HG02588 (cell line): ENCODE results near the gene ZBED3.

Source experiments
- ATAC-seq: cut with Tn5 transposase; IDR thresholded peaks from one replicate; pipeline ENCODE4 v1.9.1; 2021; ENCODE audit warnings: mild to moderate bottlenecking, moderate library complexity; ENCODE audit not compliant: unreplicated experiment

The ZBED3 gene

DNA sequence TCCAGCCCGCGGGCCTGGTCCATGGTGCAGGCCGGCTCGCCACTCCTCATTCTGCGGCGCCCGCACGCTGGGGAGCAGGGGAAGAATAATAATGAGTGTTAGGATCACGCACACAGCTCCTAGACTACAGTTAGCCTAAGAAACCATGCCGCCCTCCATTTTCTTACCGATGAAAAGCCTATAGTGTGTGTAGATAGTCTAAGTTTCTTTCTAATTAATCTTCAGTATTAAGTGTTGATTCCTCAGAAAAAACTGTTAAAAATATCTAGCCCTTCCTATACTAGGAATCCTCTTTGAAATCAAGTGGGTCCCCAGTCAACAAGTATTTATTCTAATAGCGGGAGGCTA, 9.3 kb downstream of the ZBED3 start:
- ATAC-seq, result no peak

DNA sequence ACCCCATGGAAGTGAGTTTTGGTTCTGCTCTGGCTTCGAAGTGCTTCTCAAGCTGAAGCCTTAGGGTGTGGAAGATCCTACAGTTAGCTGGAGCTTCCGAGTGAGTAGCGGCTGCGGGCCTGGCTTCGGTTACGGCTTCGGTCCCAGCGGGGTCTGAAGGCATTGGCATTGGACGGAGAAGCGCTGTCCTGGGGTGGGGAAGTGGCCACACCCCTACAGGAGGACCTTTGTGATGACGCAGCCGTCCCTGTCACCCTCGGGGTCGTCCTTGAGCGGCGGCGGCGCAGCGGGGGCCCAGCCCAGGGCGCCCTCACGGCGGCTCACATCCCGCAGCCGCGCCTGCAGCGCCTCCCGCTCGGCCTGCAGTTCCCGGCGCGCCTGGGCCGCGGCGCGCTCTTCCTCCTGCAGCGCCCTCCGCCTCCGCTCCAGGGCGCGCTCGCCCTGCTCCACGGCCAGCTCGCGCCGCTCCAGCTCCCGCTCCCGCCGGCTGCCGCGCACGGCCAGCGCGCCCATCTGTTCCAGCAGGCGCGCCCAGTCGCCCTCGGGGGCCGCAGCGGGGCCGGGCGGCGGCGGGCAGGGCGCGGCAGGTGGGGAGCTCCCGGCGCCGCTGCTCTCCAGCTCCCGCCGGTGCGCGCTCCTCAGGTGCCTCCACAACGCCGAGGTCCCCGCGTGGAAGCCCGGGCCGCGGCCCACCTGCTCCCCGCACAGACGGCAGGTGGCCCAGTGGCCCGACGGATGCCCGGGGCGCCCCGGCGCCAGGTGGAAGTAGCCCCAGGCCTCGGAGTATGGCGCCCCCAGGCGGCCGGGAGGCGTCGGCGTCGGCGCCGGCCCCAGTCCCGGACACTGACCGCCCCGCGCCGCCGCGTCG, 9.9 kb downstream of the ZBED3 start:
- ATAC-seq, result peak; percentile 85

DNA sequence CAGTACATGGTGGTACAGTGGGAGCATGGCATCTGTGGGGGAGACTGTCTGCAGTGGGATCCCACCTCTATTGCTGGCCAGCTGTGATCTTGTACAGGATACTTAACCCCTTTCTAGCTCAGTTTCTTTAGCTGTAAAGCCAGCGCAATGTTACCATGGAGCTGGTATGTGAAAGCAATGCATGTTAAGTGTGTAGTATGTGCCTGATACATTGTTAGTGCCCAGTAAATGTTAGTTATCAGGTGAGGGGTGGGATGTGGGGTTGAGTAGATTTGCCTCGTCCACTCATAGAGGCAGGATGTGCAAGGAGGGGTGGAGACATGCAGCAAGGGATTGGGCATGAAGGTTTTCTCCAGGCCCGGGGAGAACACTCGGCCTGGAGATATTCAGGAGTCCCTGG, 12.3 kb downstream of the ZBED3 start:
- no peak for ATAC-seq

DNA sequence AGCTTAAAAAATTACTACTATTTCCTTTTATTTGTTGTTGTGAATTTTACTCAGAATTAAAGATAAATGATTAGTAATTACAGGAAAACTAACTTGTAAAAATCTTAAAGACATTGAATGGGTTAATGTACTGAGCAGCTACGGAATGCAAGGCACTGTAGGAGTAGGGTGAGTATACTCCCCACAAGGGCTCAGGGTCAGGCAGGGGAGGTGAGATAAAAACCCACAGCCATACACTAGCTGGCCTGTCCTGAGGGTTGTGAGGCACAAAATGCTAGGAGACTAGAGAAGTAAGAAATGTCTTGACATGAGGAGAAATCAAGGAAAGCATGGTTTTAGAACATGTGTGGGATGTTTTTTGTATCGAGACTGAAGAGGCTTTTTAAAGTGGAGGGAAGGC, 13.4 kb downstream of the ZBED3 start:
- ATAC-seq, result no peak

DNA sequence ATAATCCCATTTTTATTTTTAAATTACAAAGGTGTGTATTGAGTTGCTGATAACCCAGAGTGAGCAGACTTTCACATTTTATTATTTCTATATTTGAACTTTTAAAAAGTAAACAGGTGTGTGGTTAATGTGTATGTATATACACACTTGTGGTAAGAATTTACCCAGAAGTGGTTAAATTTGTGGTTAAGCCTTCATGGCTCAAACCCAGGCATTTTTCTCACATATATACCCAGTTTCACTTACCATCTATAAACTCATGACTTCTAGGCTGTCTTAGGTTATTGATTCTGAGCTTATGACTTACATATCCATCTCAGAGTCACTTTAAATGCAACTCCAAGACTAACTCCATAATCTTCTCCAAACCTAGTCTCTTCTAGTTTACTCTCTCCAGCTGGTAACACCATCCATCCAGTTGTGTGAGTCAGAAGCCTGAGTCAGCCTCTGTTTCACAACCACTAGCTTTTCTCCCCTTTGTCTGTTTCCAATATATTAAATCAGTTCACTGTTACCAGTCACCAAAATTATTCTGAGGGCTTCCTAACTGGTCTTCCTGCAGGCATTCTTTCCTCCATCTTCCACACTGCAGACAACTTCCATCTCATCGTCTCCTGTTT, 20.2 kb downstream of the ZBED3 start:
- ATAC-seq, result peak; percentile 61

DNA sequence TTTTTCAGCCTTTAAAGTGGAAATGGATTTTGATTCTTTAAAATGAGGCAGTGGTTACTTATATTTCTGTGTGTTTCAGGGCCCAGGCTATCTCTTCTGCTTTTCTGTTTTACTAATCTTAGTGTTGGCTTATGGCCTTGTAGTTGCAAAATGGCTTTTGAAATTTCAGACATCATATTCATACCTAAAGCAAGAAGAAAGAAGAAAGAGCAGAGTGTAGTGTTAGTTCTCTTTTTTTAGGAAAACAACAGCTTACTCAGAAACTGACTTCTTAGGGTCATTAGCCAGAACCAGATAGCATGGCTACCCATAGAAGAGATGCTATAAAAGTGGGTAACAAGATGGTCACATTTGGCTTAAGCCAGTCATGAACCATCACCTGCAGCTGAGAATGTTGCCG, 20.9 kb downstream of the ZBED3 start:
- peak; percentile 22 for ATAC-seq

DNA sequence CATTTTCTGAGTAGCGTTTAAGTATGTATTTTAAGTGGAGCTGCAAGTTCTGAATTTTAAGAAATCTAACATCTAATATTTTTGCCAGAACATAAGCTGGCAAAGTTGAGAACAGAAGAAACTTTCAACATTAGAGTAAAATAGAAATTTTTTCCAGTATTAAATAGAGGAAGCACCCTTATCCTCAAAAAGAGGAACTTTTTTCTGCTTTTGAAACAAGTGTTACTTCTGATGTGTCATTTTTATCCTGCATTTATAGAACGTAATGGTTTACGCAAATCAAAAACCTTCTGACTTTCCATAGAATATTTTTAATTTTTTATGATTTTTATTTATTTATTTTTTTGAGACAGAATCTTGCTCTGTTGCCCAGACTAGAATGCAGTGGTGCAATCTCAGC, 21.8 kb downstream of the ZBED3 start:
- ATAC-seq, result no peak

DNA sequence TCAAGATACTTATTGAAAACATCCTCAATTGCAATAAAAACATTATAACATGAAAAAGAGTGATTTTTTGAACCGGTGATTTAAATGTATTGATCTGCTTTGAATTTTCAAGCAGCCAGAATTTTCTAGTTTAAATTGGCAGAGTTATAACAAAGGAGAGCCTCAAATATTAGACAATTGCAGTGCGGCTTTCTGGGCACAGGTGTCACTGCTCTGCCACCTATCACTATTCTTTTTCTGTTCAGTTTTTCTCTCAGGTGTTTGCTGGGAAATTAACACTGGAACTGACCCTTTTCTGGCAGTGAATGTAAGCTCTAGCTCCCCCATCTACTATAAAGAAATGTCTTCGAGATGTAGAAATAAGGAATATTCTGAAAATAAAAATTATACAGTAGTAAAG, 23.0 kb downstream of the ZBED3 start:
- ATAC-seq, result no peak

DNA sequence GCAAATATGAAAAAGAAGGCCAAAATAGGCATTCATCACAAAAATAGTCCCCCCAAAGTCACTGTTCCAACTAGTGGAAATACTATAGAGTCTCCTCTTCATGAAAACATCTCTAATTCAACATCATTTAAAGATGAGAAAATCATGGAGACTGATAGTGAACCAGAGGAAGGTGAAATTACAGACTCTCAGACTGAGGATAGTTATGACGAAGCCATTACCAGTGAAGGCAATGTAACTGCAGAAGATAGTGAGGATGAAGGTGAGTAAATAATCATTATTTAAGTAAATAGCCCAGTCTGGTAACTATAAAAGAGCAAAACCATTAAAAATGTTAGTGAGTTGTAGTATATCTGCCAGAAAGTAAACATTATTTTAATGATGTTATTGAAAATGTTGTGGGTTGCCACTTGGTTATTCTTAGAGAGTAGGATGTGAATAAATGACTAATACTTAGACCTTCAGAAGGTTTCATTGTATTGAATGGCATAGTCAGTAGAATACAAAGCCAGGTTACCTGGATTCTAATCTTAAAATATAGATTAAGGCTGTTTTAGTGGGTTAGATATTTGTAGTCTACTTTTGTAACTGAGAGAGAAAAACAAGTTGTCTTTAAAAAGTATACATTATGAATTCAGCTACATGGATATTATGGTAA, 40.5 kb downstream of the ZBED3 start:
- no peak for ATAC-seq

DNA sequence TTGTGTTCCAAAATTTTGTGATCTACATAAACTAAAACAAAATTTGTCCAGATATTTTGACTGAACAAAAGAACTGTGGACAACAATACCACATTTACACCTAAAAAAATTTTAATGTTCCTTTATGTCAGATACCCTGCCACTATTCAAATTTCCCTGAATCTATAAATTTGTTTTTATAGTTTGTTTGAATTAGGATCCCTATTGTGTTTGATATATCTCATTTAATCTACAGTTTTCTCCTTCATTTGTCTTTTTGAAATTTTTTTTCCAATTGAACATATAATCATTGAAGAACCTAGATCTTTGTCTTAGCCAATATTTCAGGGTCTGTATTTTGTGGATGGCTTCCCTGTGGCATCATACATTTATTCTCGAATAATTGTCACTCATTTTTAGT, 51.1 kb downstream of the ZBED3 start:
- ATAC-seq, result no peak

DNA sequence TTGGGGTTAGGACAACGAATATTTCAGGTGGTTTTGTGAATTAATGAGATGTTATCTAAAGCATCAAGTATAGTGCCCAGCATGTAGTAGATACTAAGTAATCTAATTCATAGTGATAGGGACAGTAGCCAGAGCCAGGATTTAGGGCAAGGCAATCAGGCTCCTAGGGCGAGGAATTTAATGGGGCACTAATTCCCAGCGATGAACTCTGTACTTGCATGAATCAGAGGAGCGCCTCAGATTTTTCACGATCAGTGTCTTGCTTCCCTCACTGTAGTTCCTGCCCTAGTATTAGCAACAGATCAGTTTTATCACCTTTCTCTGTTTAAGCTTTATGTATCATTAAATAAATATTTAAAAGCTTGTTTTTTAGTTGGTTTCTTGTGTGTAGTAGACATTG, 53.7 kb downstream of the ZBED3 start:
- no peak for ATAC-seq

DNA sequence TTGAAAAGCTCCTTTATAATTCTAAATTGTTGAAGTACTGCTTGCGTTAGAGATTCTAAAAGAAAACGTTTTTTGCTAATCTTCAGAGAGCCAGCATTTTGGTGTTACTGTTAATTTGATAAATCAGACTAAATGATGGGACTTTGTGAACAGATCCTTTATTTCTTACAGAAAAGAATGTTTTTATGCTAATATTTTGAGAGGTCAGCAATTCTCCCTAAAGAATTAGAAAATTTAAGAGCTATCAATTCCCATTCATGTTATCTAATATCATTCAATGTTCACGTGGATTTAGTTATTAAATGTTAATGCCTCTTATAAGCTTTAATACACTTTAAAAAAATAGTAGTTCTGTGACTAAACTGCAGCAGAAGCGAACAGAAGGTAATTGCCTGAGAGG, 54.5 kb downstream of the ZBED3 start:
- no peak for ATAC-seq

DNA sequence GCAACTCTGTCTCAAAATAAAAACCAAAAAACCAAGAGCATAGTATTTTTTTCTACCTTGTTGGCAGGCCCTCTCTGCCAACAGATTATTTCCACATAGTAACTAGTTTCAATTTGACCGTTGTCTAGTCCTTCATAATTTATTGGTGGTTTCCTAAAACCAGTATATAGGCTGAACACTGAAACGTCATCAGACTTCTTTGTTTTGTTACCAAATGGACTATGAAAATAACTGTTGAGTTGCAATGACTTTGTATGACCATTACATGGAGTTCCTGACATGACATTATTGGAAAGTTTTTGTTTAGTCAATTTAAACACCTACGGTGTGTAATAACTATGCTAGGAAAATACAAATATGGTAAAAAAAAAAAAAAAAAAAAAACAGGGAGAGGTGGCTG, 55.2 kb downstream of the ZBED3 start:
- no peak for ATAC-seq

DNA sequence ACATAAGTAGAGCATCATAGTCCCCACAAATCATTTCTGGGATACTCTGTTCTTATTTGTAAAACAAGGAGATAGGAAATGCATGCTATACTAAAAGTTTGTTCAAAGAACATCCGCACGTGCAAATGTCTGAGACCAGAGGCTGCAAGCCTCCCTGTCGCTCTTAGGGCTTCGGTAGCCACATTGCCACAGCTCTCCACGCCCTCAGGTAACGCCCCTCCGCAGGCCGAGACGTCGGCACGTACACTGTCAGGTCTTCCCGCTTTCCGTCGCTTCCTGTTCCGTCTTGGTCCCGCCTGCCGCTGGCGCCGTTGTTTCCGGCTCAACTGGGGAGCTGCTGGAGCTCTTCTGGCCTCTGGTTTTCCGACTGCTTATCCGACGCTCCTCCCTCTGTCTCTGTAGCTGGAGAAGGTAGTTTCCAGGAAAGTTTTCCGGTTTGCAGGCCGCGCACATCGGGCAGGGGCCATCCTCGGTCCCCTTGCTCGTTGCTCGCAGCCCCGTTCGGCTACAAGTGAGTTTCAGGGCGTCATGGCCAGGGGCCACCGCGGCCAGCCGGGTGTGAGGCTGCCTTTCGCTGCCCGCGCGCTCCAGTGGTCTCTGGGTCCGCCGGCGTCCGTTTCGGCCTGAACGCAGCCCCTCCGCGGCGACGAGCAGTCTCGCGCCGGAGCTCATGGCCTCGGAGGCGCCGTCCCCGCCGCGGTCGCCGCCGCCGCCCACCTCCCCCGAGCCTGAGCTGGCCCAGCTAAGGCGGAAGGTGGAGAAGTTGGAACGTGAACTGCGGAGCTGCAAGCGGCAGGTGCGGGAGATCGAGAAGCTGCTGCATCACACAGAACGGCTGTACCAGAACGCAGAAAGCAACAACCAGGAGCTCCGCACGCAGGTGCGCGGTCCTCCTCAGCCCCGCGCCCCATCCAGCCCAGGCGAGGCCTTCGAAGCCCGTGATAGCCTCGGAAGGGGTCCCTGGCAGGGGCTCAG, 56.7 kb downstream of the ZBED3 start, which contains the start of gene AGGF1:
TSS of gene AGGF1 (plus strand) at position 308 of the 975 bp plus-strand sequence. CDS start at position 671, 363 bp downstream.
- ATAC-seq, result peak; percentile 98

DNA sequence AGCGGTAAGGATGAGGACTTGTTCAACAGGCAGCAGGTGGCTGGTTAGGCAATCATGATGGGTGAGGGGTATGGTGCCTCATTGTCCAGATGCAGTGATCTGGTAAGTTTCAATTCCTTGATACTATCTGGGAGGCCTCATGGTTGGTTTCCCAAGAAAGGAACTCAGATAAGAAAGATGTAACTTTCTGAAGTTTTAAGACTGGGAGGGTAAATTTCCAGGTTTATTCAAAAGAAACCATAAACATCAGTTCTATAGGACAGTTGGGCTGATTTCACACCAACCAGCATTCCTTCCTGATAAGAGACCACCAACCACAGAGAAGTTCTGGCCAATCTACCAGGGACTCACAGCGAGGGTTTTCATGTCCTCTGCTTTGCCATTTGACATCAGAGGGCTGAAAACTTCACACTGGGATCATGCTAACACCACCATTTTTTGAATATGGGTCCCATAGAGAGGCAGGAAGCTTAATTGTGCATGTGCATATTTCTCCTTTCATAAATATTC, 57.7 kb downstream of the ZBED3 start:
- no peak for ATAC-seq

DNA sequence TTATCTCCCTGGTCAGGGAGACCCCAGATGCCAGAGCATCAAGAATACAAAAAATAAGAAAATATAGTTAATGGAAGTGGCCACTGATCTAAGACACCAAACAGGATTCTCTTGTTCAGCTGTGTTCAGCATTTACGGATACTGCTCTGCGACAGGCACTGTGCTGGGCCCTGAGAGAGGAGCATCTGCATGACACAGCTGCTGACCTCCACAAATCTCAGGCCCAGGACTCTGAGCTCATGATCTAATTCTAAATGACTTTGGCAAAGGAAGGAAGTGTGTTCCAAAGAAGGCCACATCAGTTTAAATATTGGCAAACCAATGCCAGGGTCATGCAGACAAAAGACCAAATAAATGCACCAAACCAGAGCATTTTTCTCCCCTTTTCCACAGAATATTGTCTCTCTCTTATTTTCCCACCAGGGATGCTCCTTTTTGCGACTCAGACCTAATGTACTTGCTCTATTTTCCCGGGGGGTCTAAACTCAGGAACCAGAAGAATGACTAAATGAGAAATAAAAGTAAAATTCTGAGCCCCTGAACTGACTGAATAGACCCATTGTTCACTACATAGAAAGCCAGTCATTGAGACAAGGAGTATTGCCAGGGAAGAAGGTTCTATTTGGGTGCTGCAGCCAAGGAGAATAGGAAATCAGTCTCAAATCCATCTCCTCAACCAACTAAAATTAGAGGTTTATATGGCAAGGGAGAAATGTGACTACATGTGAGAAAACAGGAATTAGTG, 58.3 kb downstream of the ZBED3 start:
- ATAC-seq, result no peak

DNA sequence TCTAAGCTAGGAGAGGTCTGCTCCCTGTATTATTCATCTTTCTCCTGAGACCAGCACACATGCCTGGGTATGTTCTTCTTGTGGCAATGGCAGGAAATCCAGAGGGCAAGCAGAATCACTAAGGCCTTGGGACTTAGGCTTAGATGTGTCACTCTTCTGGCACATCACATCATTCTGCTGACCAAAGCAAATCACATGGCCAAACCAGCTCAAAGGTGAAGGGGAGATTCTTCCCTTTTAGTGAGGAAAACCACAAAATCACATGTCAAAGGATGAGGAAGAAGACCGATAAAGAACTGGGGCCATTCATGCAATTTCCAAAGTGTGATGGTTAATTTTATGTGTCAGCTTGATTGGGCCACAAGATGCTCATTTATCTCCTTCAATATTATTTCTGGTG, 62.6 kb downstream of the ZBED3 start:
- no peak for ATAC-seq

DNA sequence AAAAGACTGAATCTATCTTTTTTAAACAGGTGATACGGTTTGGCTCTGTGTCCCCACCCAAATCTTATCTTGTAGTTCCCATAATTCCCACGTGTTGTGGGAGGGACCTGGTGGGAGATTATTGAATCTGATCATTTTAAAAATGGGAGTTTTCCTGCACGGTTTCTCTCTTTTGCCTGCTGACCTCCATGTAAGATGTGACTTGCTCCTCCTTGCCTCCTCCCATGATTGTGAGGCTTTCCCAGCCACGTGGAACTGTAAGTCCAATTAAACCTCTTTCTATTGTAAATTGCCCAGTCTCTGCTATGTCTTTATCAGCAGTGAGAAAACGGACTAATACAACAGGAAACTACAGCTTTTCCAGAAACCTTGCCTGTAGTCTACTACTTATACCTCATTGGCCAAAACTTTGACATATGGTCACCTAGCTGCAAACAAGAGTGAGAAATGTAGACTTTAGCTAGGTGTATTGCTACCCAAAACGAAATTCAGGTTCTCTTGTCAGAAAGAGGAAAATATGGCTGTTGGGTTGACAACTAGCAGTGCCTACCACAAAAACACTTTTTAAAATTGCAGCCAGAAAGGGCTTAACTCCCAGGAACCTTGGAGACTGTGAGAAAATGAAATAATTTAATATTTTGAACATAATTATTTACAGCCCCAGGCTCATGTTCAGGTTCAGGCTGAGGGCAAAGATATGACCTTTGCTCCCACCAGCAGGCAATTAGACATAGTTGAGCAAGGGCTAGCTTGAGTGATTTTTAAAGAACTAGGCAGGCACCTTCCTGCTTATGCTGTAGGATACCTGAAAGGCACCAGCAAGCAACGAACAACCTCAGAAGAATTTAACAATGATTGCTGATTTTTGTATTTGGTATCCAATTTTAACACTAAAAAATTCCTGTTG, 64.3 kb downstream of the ZBED3 start:
- no peak for ATAC-seq
